Mucosa of descending colon (tissue), 3 donors: ENCODE results near the gene WDR89. TPM values are rescaled to one million over a fixed set of nuclear protein-coding genes. Genes with fewer than 3 reads are reported as not detected.
"Not testable (repeated sequence)": the region's sequence is repeated elsewhere in the genome, so short reads cannot be mapped to it uniquely, and the experiment has no call there.

Experiments
- ATAC-seq: fragments of 200-7000 bp; cut with Tn5 transposase; one replicate; pipeline ENCODE4 v1.9.1; 2020; ENCODE audit warnings: mild to moderate bottlenecking, moderate library complexity
- DNase-seq, 3 donors: peaks; one replicate each; pipeline ENCODE4 v3.0.0-alpha.2; 2020
- H3K36me3 ChIP-seq: fragments of 200-600 bp; one replicate; pipeline ENCODE4 v1.8.0; 2021; ENCODE audit warnings: low read depth, mild to moderate bottlenecking
- H3K4me1 ChIP-seq: fragments of 200-600 bp; one replicate; pipeline ENCODE4 v1.8.0; 2021; ENCODE audit warnings: low read depth, mild to moderate bottlenecking
- H3K4me3 ChIP-seq: fragments of 200-600 bp; one replicate; pipeline ENCODE4 v1.8.0; 2021; ENCODE audit warnings: mild to moderate bottlenecking
- H3K9me3 ChIP-seq: fragments of 200-600 bp; one replicate; pipeline ENCODE4 v1.8.0; 2021; ENCODE audit warnings: mild to moderate bottlenecking
- CTCF ChIP-seq: fragments of 200-600 bp; IDR thresholded peaks from one replicate; pipeline ENCODE4 v1.8.0; 2022; ENCODE audit warnings: antibody characterized with exemption, mild to moderate bottlenecking
- intact Hi-C, 2 donors: fragments of 100-400 bp; cut with DNase I in 1 of 2; cut with micrococcal nuclease in 1 of 2; formaldehyde crosslinking; loops; one replicate each; pipeline versions ENCODE4 v1.11.0 to v1.11.1; 2022; cut with DNase I, micrococcal nuclease
- total RNA-seq, 3 donors: library from RNA; stranded (reverse); fragmentation: NEBNext Ultra II Directional in 2 of 3; extraction: Animal tissue kit (Norgen Biotek cat#: 25700) in 2 of 3; gene quantifications; one replicate each; pipeline versions ENCODE4 v1.2.1 to v1.2.4, GENCODE V29; 2021 to 2023
- donor health status: DM: no; HTN: no; CAD: no; lungs with moderate emphysema.
- donor health status: DM: no; HTN: no; CAD: no.
- donor health status: DM: no; HTN: yes; CAD: no.

Gene WDR89
- total RNA-seq, 3 donors from 2014 or later: 8.5 to 13.5 (median 10.5) TPM

- no peak for TF ChIP-seq CTCF
- H3K9me3 ChIP-seq: no peaks in the 10 kb centered on the region
- peaks cover 5% of the 10 kb centered on the region for H3K4me1 ChIP-seq
- peaks cover 8% of the 10 kb centered on the region for H3K36me3 ChIP-seq
- DNase-seq (peak; percentile 65 to 93 (median 68)), ATAC-seq (peak; percentile 80)
- peak overlapping the region; percentile 37 for H3K4me3 ChIP-seq
- intact Hi-C loops: no loop called here
Observed at GRCh38 chr14:63642229-63642611, 549 bp upstream of the WDR89 start.

- Histone ChIP-seq H3K4me3 (no peak overlapping the region), H3K36me3 (peaks cover 8% of the 10 kb centered on the region), H3K4me1 (peaks cover 5% of the 10 kb centered on the region), H3K9me3 (peaks cover 11% of the 10 kb centered on the region)
- DNase-seq (no peak), ATAC-seq (no peak)
- intact Hi-C loops: no loop called here
- no peak for TF ChIP-seq CTCF
Observed at GRCh38 chr14:63638493-63638892, 3.2 kb downstream of the WDR89 start.

- H3K4me3 ChIP-seq, ATAC-seq, intact Hi-C loops, DNase-seq, H3K4me1 ChIP-seq, H3K36me3 ChIP-seq: not testable (repeated sequence)
- peaks cover 11% of the 10 kb centered on the region for H3K9me3 ChIP-seq
Observed at GRCh38 chr14:63636094-63636635, 5.5 kb downstream of the WDR89 start.

GRCh38 chr14:63633801-63634200 is 7.9 kb downstream of the WDR89 start:
- intact Hi-C loops: no loop called here
- DNase-seq: no peak
- Histone ChIP-seq H3K4me1 (no peaks in the 10 kb centered on the region), H3K4me3 (no peak overlapping the region), H3K36me3 (no peaks in the 10 kb centered on the region), H3K9me3 (peaks cover 11% of the 10 kb centered on the region)
- no peak for ATAC-seq
- TF ChIP-seq CTCF: no peak

GRCh38 chr14:63632932-63633514 is 8.6 kb downstream of the WDR89 start:
- intact Hi-C loops: no loop called here
- ATAC-seq (peak; percentile 58), DNase-seq (peak in 1 of 3 donors; percentile 17)
- TF ChIP-seq CTCF: peak; percentile 31
- Histone ChIP-seq H3K9me3 (peaks cover 11% of the 10 kb centered on the region), H3K4me1 (no peaks in the 10 kb centered on the region), H3K36me3 (no peaks in the 10 kb centered on the region), H3K4me3 (no peak overlapping the region)

- DNase-seq (no peak), ATAC-seq (no peak)
- intact Hi-C loops: loop anchor here in 1 of 2 donors (10.0 kb wide), 1 partner anchor 230 kb away; no protein-coding TSS in a partner anchor
- no peak for TF ChIP-seq CTCF
- H3K4me1 ChIP-seq: peaks cover 8% of the 10 kb centered on the region
- H3K36me3 ChIP-seq: no peaks in the 10 kb centered on the region
- H3K4me3 ChIP-seq: no peak overlapping the region
- no peaks in the 10 kb centered on the region for H3K9me3 ChIP-seq
Observed at GRCh38 chr14:63624701-63625100, 17.0 kb downstream of the WDR89 start.
